Stimulated activated CD4-positive, alpha-beta T cell treated with anti-CD3 and anti-CD28 coated beads, TNF-alpha, amount 100 ng/mL, for 1 hour (primary cell): Measurements from ENCODE around the gene TADA2A.

Experiments used
- DNase-seq, 3 donors: peaks; one replicate each; pipeline ENCODE4 v3.0.0-alpha.2; 2020; ENCODE audit warnings: low read depth in 3 of 3, low spot score in 1 of 3

TADA2A gene

GRCh38 chr17:37461668-37462067 lies 55.0 kb downstream of the TADA2A start:
- DNase-seq, result no peak

DNA sequence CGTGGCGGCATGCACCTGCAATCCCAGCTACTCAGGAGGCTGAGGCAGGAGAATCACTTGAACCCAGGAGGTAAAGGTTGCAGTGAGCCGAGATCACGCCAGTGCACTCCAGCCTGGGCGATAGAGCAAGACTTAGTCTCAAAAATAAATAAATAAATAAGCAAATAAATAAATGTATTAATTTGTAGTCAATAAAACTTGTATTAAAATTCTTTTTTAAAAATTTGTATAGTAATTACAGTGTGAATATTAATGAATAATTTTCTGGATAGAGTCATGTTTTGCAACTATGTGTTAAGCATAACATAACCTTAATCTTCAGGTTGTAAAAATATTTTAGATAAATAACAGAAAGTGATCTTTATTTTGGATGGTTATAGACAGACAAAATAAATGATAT lies 55.8 kb downstream of the TADA2A start:
- no peak for DNase-seq

DNA sequence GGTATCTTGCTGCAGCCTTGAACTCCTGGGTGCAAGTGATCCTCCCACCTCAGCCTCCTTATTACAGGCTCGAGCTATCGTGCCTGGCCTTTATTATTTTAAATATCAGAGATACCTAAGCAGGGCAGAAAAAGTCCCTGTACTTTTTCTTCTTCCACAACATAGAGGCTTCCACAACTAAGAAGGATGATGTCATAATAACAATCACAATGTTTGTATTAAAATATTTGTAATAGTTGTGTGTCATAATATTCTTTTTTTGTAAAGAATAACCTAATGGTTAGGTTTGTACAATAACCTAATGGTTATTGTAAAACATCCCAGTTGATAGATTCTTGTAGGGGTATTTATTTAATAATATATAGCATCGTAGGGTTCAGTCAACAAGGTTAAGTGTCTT lies 56.4 kb downstream of the TADA2A start:
- no peak for DNase-seq

GRCh38 chr17:37465069-37465616 lies 58.5 kb downstream of the TADA2A start:
- DNase-seq, result no peak

DNA sequence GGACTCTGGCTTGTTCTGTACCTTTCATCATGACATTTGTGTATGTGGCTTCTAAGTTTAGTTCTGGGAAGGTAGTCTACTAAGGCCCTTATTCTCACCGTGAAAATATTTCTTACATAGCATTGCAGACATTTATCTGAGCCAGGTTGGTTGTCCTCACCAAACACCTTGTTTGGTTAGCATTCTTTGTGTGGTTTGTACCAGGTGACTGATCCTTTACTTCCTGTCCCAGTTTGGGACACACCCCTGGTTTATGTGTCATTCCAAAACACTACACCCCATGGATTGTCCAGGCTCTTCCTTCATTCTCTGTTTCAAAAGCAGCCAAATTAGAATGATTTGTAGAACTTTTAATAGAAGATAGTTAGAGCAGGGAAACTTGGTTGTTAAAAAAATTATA lies 59.8 kb downstream of the TADA2A start:
- no peak for DNase-seq

DNA sequence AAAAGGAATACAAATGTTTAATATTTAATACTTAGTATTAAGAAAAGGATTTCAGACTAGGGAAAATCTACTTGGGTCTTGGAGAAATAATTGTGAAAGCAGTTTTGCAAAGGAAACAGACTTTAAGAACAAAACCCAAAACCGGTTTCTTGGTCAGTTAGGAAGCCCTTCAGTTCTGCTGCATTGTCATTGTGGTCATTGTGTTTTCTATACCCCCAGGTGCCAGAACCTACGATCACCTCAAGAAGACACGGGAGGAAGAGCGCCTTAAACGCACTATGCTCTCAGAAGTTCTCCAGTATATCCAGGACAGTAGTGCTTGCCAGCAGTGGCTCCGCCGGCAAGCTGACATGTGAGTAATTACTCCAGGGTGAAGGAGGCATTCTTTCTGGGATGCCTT lies 63.5 kb downstream of the TADA2A start:
- no peak for DNase-seq

- no peak for DNase-seq
These were observed 69.2 kb downstream of the TADA2A start for GRCh38 chr17:37475731-37476420.

GRCh38 chr17:37476431-37477120 lies 69.9 kb downstream of the TADA2A start:
- DNase-seq, result no peak

GRCh38 chr17:37478187-37478586 lies 71.5 kb downstream of the TADA2A start:
- no peak for DNase-seq

GRCh38 chr17:37479025-37479424 lies 72.3 kb downstream of the TADA2A start:
- no peak for DNase-seq

GRCh38 chr17:37480427-37480826 lies 73.7 kb downstream of the TADA2A start:
- DNase-seq, result no peak

- DNase-seq, result no peak
These were observed 74.4 kb downstream of the TADA2A start for GRCh38 chr17:37481001-37481665.

DNA sequence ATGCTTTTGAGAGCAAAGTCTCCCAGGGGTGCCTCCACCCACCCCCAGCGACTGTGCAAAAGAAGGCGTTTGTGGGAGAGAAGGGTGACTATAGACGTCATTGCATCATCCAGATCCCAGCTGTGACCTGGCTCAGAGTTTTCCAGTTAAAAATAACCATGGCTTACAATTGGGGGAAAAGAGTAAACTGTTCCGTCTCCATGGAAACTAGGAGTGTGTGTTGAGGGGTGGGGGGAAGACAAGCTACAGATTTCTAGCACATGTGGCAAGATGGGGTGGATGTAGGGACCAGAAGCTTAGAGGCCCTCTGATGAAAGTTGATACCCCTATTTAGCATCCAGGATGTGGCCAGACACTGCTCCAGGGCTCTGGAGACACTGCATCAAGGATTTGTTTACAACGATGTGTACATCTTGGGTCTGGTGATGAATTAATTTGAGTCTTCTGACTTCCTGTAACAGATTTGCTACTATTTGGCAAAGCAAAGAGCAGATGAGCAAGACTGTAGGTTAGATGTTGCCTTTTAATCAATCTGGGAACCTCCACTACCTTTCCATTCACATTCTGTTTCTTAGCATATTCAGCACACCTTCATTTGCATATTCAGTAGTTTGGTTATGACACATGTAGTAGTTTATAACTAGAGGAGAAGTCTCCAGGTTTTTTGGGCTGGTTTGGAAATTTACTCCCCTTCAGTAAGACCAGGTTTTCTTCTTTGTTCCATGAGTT lies 76.8 kb downstream of the TADA2A start:
- no peak for DNase-seq

DNA sequence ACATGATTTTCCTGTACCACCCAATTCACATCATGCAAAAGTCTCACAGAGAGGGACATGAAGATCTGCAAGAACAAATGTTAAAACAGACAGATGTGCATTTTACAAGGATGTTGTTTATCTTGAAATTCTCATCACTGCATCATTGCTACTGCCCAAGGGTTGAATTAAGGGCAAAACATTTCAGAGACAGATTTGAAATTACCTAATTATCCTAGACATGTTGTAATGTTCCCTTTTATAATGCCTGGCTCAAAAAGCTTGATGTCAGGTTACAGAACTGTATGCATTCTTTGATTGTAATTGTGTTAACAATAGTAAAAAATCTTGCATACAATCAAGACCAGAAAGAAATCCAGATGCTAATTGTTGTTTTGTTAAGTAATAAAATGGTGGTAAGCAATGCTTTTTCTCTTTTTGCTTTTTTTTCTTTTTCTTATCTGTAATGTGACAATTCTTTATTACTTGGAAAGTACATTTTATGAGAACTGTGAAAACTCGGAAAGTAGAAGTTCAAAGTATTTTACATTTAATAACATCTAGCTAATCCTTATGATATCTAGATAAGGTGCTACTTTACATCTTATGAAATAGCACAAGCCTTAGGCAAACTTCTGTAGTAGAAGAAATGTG lies 79.4 kb downstream of the TADA2A start:
- no peak for DNase-seq

DNA sequence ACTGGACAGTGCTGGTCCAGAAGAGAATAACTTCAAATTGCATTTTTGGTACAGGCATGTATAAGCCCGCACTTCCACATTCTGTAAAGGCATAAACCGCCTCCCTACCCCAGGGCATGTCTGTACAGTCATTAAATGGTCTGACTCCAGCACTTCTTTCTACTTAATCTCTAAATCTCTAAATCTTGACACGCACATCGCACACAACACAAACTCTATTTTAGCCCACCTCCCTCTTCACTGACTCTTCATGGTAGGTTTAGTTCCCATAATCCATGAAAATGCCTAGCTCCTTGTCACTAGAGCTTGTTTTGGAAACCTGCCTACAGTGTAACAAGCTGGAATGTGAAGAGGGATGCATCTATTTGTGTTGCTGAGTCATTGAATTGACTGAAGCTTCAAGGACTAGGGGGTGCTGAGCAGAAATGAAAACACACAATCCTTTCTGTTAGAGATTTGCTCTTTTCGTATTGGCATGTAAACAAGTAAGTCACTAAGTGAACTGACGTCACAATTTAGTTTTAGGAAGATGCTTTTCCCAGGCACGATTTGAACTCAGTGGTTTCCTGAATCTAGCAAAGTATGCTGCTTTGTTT lies 81.4 kb downstream of the TADA2A start:
- DNase-seq, result no peak

DNA sequence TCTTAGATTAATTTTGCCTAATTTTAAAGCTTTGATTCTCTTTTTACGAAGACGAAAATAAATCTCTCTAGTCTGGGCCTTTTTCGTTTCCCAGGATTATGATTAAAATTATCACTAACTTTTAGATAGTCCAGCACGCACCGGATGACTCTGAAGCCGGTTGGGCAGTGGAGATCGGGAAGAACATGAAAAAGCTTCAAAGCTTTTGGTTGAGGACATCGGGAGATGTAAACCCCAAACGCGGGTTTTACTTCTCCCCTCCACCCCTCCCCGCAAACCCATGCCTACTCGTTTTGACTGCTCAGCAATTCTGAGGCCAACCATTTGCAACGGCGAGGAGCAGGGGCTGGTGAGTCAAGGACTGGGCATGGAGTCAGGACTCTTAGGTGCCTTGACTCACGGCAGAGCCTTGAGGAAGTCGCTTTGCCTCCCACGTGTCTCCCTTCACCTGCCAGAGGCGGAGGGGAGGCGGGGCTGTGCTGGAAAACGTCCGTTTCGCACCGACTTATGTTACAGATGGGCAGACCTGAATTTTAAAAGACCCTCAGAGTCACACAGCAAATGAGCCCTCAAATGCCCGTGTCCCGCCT lies 82.0 kb downstream of the TADA2A start:
- DNase-seq, result peak; percentile 22 to 42 (median 27)

DNA sequence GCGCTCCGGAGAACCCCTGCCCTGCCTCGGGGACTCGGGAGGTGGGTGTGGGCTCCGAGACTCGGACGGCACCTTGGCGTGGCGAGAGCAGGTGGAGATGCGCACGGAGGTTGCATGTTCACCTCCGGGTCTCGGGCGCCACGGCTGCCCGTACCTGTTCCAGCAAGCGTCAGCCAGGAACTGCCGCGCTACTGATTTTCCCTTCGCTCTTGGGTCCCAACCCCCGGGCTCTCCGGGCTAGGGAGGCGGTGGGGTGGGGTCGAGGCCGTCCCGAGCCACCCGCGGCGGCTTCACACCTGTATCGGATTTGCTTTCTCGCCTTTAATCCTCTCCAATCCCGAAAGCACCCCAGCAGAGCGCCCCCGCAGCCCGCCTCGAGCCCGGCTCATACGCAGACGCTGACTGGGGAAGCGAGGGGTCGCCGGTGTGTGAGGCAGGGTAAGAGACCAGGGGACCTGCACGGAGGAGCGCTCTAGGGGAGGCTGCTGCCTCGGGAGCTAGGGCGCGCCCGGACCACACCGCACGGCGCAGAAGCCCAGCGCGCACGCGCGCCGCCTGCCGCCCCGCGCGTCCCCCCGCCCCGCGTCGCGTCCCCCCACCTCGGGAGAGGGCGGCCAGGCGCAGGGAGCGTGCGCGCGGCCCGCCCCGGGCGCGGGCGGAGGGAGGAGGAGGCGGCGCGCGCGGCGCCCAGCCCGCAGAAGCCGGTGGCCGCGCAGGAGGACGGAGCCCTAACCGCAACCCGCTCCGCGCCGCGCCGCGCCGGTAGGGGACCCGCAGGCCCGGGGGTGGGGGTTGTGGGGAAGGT lies 82.7 kb downstream of the TADA2A start, which contains the start of gene DUSP14:
Gene DUSP14, plus strand, starts transcription at position 695 of the 805 bp plus-strand sequence. CDS start 22,382 bp downstream, outside the sequence.
- DNase-seq, result peak; percentile 49 to 66 (median 65)

DNA sequence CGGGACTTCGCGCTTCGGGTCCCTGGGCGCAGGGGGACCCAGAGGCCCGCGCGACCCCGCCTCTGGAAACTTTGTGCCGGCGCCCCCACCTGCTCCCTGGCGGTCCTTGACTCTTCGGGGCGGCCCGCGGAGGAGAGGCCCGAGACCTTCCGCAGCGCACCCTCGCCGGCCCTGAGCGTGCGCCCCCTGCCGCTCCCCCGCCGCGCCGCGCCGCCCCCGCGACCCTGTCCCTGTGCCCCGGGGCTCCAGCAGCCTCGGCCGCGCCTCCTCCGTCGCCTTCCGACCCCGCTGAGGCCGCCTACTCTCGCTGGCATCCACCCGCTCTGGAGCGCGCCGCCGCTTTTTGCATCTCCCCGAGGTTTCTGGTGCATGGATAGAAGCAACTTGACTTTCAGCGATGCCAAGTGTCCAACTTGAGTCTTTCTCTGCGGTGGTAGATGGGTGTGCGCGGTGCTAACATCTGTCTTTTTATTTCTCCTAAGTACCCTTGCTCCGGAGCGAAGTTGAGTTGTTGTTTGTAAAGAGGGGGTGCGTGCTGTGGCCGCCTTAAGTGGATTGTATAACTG lies 83.4 kb downstream of the TADA2A start:
- peak; percentile 11 to 64 (median 25) for DNase-seq
